HG03097 (cell line): ENCODE results near the gene PSME1.
"Not testable (repeated sequence)": the region's sequence is repeated elsewhere in the genome, so short reads cannot be mapped to it uniquely, and the experiment has no call there.

Source experiments
- ATAC-seq: cut with Tn5 transposase; IDR thresholded peaks from one replicate; pipeline ENCODE4 v1.9.1; 2021; ENCODE audit not compliant: unreplicated experiment, low FRiP score

The PSME1 gene

GRCh38 chr14:24103451-24103850 is 32.5 kb upstream of the PSME1 start:
- no peak for ATAC-seq

- not testable (repeated sequence) for ATAC-seq
These were observed 30.3 kb upstream of the PSME1 start for GRCh38 chr14:24105609-24106239.

- ATAC-seq: no peak
These were observed 29.2 kb upstream of the PSME1 start for GRCh38 chr14:24106672-24107271.

GRCh38 chr14:24108336-24108874 is 27.6 kb upstream of the PSME1 start:
- ATAC-seq: peak; percentile 31

GRCh38 chr14:24110060-24110459 is 25.9 kb upstream of the PSME1 start:
- no peak for ATAC-seq

GRCh38 chr14:24110523-24110922 is 25.5 kb upstream of the PSME1 start:
- ATAC-seq: no peak

- ATAC-seq: no peak
These were observed 22.6 kb upstream of the PSME1 start for GRCh38 chr14:24113379-24113800.

- ATAC-seq: peak; percentile 34
These were observed 22.0 kb upstream of the PSME1 start for GRCh38 chr14:24113801-24114531.

GRCh38 chr14:24114532-24115421 is 21.2 kb upstream of the PSME1 start, which contains the start of the genes DCAF11 and NRL:
DCAF11 (plus strand) TSS chr14:24114777; CDS start chr14:24115595, 818 bp downstream.
NRL (minus strand) TSS chr14:24114949; CDS start chr14:24082848, 32,101 bp downstream.
- peak; percentile 82 for ATAC-seq

- no peak for ATAC-seq
These were observed 20.4 kb upstream of the PSME1 start for GRCh38 chr14:24115422-24116127.

GRCh38 chr14:24116128-24116814 is 19.7 kb upstream of the PSME1 start:
- no peak for ATAC-seq

- no peak for ATAC-seq
These were observed 18.8 kb upstream of the PSME1 start for GRCh38 chr14:24117179-24117578.

GRCh38 chr14:24119691-24120090 is 16.3 kb upstream of the PSME1 start:
- no peak for ATAC-seq

- no peak for ATAC-seq
These were observed 14.8 kb upstream of the PSME1 start for GRCh38 chr14:24121210-24121609.

GRCh38 chr14:24122416-24122815 is 13.6 kb upstream of the PSME1 start:
- no peak for ATAC-seq

- ATAC-seq: no peak
These were observed 13.1 kb upstream of the PSME1 start for GRCh38 chr14:24122898-24123297.

- ATAC-seq: no peak
These were observed 12.3 kb upstream of the PSME1 start for GRCh38 chr14:24123424-24124417.

- ATAC-seq: no peak
These were observed 9.1 kb upstream of the PSME1 start for GRCh38 chr14:24126939-24127338.
